PC-9 (cell line): ENCODE measurements around the gene MATK. TPM values are rescaled to one million over a fixed set of nuclear protein-coding genes. Genes with fewer than 3 reads are reported as not detected.

ENCODE experiments used
- BruUV-seq: library from RNA; stranded (reverse); fragments of 400-500 nt; replicated peaks from 2 replicates; lab custom pipeline; 2021; lab: Mats Ljungman, UMichigan
- CTCF ChIA-PET: fragments of 300-600 bp; sonication (Branson Sonifier 250); formaldehyde crosslinking; loops from one replicate; lab custom pipeline; 2022; ENCODE audit warnings: antibody characterized with exemption; lab: Charles Lee
- POLR2A ChIA-PET: fragments of 300-600 bp; sonication (Branson Sonifier 250); formaldehyde crosslinking; loops from one replicate; lab custom pipeline; 2022; ENCODE audit warnings: antibody characterized with exemption; ENCODE audit not compliant: unreplicated experiment; lab: Charles Lee
- DNase-seq, 2 experiments: peaks; one replicate each; pipeline versions ENCODE4 v3.0.0 to v3.0.0-alpha.2; 2015 to 2022; ENCODE audit warnings: mixed read lengths in 1 of 2
- H2AFZ ChIP-seq: fragments of 200-600 bp; sonication (generic); 2 replicates; pipeline ENCODE4 v1.8.1; 2017; ENCODE audit warnings: antibody characterized with exemption
- H3F3A ChIP-seq: fragments of 200-600 bp; sonication (generic); 2 replicates; pipeline ENCODE4 v1.8.1; 2017; ENCODE audit warnings: antibody characterized with exemption, mild to moderate bottlenecking, low read depth; ENCODE audit not compliant: insufficient read depth
- H3K27ac ChIP-seq: fragments of 200-600 bp; sonication (generic); 2 replicates; pipeline ENCODE4 v1.6.1; 2016; ENCODE audit warnings: mixed run types
- H3K27me3 ChIP-seq: fragments of 200-600 bp; sonication (generic); 2 replicates; pipeline ENCODE4 v1.6.1; 2016; ENCODE audit warnings: low read depth, mixed run types; ENCODE audit not compliant: insufficient read depth
- H3K36me3 ChIP-seq: fragments of 200-600 bp; sonication (generic); 2 replicates; pipeline ENCODE4 v1.6.1; 2016; ENCODE audit warnings: low read depth, mixed run types
- H3K4me1 ChIP-seq: fragments of 200-600 bp; sonication (generic); replicated peaks from 2 replicates; pipeline ENCODE4 v1.6.1; 2016; ENCODE audit warnings: mixed run types; ENCODE audit not compliant: insufficient read depth
- H3K4me2 ChIP-seq: fragments of 200-600 bp; sonication (generic); 2 replicates; pipeline ENCODE4 v1.6.1; 2017; ENCODE audit warnings: mixed run types
- H3K4me3 ChIP-seq: fragments of 200-600 bp; sonication (generic); 2 replicates; pipeline ENCODE4 v1.6.1; 2016; ENCODE audit warnings: mixed run types
- H3K79me2 ChIP-seq: fragments of 200-600 bp; sonication (generic); 2 replicates; pipeline ENCODE4 v1.6.1; 2017; ENCODE audit warnings: low read depth, mixed run types
- H3K9me2 ChIP-seq: fragments of 200-600 bp; sonication (generic); 2 replicates; pipeline ENCODE4 v1.8.1; 2017; ENCODE audit warnings: mild to moderate bottlenecking; ENCODE audit not compliant: insufficient read depth
- H3K9me3 ChIP-seq: fragments of 200-600 bp; sonication (generic); 2 replicates; pipeline ENCODE4 v1.8.1; 2016; ENCODE audit warnings: low read depth; ENCODE audit not compliant: insufficient read depth
- H4K20me1 ChIP-seq: fragments of 200-600 bp; sonication (generic); 2 replicates; pipeline ENCODE4 v1.8.1; 2017; ENCODE audit not compliant: insufficient read depth
- EZH2 ChIP-seq: fragments of 200-600 bp; sonication (generic); IDR thresholded peaks from 2 replicates; pipeline ENCODE4 v1.8.0; 2017; ENCODE audit warnings: antibody characterized with exemption, low read depth
- intact Hi-C: fragments of 100-400 bp; cut with micrococcal nuclease; formaldehyde crosslinking; loops from one replicate; pipeline ENCODE4 v1.10.0; 2022; ENCODE audit not compliant: unreplicated experiment
- total RNA-seq: library from RNA; stranded (reverse); gene quantifications from 2 replicates; pipeline ENCODE4 v1.2.3, GENCODE V29; 2021
- TF ChIP-seq, protein P1 (sequence below): fragments of 200-600 bp; sonication (generic); conservative IDR thresholded peaks from 2 replicates; pipeline ENCODE4 v1.6.1; 2017; ENCODE audit warnings: mixed run types, antibody characterized with exemption, mild to moderate bottlenecking, moderate library complexity

Gene MATK
- total RNA-seq, 1 experiment from 2014 or later: not detected

DNA sequence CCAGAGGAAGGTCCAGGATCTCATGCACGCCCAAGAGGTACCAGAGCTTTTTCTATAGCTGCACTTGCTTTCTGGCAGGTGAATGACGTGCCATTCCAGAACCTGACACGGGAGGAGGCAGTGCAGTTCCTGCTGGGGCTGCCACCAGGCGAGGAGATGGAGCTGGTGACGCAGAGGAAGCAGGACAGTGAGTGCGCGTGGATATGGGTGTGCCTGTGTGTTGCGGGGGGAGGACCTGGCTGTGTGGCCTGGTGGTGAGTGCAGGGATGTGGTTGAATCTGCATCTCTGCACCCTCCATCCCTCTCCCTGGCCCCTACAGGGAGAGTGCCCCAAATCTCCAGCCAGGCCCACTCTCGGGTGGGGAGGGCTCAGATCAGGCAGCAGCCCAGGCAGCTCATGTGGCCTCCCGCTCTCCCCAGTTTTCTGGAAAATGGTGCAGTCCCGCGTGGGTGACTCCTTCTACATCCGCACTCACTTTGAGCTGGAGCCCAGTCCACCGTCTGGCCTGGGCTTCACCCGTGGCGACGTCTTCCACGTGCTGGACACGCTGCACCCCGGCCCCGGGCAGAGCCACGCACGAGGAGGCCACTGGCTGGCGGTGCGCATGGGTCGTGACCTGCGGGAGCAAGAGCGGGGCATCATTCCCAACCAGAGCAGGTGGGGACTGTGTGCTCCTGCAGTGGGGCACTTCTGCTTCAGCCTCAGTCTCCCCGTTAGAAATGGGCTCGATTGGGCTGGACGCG is 47.5 kb downstream of the MATK start:
- Histone ChIP-seq H3K27me3 (no peaks in the 10 kb centered on the region), H3K9me3 (no peaks in the 10 kb centered on the region), H3K27ac (no peak overlapping the region), H3F3A (no peaks in the 10 kb centered on the region), H3K4me2 (no peak overlapping the region), H3K9me2 (no peaks in the 10 kb centered on the region), H3K79me2 (no peaks in the 10 kb centered on the region), H3K36me3 (no peaks in the 10 kb centered on the region), H3K4me1 (no peaks in the 10 kb centered on the region), H4K20me1 (no peaks in the 10 kb centered on the region), H2AFZ (no peak overlapping the region), H3K4me3 (no peak overlapping the region)
- intact Hi-C loops: no loop called here
- POLR2A ChIA-PET: no interaction called here
- CTCF ChIA-PET: no interaction called here
- BruUV-seq: no TSS peak
- TF ChIP-seq EZH2: no peak
- TF ChIP-seq, protein P1, sequence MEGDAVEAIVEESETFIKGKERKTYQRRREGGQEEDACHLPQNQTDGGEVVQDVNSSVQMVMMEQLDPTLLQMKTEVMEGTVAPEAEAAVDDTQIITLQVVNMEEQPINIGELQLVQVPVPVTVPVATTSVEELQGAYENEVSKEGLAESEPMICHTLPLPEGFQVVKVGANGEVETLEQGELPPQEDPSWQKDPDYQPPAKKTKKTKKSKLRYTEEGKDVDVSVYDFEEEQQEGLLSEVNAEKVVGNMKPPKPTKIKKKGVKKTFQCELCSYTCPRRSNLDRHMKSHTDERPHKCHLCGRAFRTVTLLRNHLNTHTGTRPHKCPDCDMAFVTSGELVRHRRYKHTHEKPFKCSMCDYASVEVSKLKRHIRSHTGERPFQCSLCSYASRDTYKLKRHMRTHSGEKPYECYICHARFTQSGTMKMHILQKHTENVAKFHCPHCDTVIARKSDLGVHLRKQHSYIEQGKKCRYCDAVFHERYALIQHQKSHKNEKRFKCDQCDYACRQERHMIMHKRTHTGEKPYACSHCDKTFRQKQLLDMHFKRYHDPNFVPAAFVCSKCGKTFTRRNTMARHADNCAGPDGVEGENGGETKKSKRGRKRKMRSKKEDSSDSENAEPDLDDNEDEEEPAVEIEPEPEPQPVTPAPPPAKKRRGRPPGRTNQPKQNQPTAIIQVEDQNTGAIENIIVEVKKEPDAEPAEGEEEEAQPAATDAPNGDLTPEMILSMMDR: no peak
- DNase-seq: no peak

DNA sequence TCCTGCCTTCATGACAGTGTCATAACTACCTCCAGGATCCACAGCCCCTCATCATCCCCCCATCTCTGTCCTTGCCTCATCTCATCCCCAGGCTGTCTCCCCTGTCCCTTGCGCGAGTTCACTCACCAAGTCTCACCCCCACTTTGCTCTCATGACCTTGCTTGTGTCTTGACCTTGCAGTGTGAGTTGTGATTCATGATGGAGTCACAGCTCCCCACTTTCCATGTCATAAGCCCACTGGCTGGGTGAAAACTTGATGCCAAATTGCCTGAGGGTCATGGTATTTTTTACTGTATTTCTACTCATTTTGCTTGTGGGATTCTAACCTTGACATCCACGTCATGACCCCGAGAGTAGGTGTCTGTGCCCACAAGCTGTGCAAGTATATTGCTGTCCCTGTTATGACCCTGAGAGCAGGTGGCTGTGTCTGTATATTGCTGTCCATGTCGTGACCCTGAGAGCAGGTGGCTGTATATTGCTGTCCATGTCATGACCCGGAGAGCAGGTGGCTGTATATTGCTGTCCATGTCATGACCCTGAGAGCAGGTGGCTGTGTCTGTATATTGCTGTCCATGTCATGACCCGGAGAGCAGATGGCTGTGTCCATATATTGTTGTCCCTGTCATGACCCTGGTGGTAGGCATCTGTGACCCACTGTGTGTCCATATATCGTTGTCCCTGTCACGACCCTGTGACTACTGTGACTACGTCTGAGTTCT is 48.5 kb downstream of the MATK start:
- Histone ChIP-seq H2AFZ (no peak overlapping the region), H3K79me2 (no peaks in the 10 kb centered on the region), H3F3A (no peaks in the 10 kb centered on the region), H3K27me3 (no peaks in the 10 kb centered on the region), H3K27ac (no peak overlapping the region), H3K4me1 (no peaks in the 10 kb centered on the region), H3K4me2 (no peak overlapping the region), H3K36me3 (no peaks in the 10 kb centered on the region), H3K9me2 (no peaks in the 10 kb centered on the region), H4K20me1 (no peaks in the 10 kb centered on the region), H3K4me3 (no peak overlapping the region), H3K9me3 (no peaks in the 10 kb centered on the region)
- TF ChIP-seq, protein P1: no peak
- TF ChIP-seq EZH2: no peak
- DNase-seq: no peak
- ChIA-PET POLR2A (no interaction called here), CTCF (no interaction called here)
- BruUV-seq: no TSS peak
- intact Hi-C loops: no loop called here

DNA sequence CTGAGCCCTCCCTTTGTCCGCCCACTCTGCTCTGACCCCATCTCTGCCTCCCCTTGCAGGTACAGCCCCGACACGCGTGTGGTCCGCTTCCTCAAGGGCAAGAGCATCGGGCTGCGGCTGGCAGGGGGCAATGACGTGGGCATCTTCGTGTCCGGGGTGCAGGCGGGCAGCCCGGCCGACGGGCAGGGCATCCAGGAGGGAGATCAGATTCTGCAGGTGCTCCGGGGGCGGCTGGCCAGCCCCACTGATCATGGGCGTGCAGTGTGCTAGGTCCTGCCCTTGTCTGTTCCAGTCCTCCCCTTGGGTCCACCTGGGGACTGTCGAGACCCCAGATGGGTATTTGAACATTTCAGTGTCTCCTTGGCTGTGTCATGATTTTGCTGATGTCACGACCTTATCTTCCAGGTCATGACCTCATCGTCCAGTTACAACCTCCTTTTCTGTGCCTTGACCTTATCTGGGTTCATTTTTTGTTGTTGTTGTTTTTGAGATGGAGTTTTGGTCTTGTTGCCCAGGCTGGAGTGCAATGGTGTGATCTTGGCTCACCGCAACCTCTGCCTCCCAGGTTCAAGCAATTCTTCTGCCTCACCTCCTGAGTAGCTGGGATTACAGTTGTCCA is 50.0 kb downstream of the MATK start:
- Histone ChIP-seq H3K4me2 (no peak overlapping the region), H3F3A (no peaks in the 10 kb centered on the region), H3K36me3 (no peaks in the 10 kb centered on the region), H4K20me1 (no peaks in the 10 kb centered on the region), H3K27ac (no peak overlapping the region), H3K4me1 (no peaks in the 10 kb centered on the region), H3K4me3 (no peak overlapping the region), H3K79me2 (no peaks in the 10 kb centered on the region), H3K9me3 (no peaks in the 10 kb centered on the region), H3K9me2 (no peaks in the 10 kb centered on the region), H2AFZ (no peak overlapping the region), H3K27me3 (no peaks in the 10 kb centered on the region)
- intact Hi-C loops: no loop called here
- no peak for TF ChIP-seq EZH2
- TF ChIP-seq, protein P1: no peak
- DNase-seq: no peak
- POLR2A ChIA-PET: no interaction called here
- BruUV-seq: no TSS peak
- CTCF ChIA-PET: no interaction called here
